NCI-H146 treated with DMSO at 0.1 percent for 48 hours (cell line): Measurements from ENCODE around the gene CAPN13.

ENCODE experiments used
- DNase-seq: peaks from one replicate; lab custom pipeline; 2025; ENCODE audit not compliant: unreplicated experiment; lab: John Stamatoyannopoulos, UW

The CAPN13 gene

DNA sequence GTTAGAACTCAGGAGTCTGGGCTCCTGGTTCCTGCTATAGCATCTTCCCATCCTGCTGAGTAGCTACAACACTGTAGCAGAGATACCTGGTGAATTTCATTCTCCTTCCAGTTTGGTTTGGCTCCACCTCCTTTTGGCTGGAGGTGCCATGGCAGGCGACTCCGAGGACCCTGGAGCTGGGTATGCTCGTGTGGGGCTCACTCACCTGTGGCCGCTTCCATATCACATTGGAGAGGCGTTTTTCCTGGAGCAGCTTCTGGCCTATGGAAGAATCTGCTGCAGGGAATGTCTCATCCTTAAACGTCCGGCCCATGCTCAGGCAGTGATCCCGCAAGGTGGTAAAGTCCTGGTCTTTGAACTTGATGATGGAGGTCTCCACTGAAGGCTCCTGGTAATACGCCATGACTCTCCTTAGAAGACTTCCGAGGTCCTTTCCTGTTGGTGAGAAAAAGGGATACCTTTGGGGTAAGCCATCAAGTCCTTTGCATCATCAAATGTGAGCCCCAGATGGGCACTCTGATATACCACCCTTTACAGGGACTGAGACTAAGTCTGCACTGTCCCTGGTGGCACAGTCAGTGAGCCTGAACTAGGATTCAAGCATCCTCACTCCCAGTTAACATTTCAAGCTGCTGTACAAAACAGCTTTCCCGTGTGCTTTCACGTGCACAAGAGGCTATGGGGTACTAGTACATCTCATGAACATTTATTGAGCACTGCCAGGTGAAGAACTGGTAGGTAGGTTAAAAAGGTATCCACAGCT, 20.1 kb downstream of the CAPN13 start:
- no peak for DNase-seq

DNA sequence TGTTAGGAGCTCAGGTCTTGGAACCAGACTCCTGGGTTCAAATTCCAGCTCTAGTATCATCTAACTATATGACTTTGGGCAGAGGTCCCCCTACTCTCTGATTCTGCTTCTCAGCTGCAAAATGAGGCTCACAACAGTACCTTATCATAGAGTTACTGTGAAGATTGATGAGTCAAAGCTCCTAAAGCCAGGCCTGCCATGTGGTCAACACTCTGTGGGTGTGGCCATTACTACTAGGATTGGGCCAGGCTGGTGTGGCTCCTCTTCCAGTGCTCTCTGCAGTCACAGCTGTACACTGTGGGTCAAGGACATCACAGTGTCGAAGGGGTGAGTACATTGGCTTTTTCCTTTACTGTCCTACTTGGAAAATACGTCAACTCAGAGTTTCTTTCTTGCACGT, 22.6 kb downstream of the CAPN13 start:
- DNase-seq: no peak

DNA sequence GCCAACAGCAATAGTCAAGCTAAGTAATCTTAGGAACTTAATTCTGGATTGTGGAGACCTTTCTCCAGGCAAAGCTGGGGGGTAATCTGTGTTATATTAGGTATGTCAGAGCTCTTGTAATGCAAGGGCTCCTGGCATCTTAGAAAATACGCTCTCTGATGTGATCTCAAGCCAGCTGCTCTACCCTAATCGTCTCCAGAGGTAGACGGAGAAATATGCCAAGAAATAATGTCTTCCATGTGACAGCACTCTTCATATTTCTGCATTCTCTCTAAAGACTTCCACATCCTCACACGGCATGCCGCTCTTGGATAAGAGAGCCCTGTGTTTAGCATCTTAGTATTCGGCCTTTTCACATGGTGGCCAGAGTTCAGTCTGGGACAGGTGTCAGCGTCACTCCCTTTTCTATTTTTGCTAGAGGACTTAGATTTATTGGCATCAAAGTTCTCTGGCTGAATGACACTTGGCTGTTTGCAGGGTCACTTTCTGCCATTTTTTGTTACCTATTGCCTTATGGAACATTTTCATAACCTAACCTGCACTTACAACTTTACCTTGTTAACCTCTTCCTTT, 25.2 kb downstream of the CAPN13 start:
- no peak for DNase-seq

DNA sequence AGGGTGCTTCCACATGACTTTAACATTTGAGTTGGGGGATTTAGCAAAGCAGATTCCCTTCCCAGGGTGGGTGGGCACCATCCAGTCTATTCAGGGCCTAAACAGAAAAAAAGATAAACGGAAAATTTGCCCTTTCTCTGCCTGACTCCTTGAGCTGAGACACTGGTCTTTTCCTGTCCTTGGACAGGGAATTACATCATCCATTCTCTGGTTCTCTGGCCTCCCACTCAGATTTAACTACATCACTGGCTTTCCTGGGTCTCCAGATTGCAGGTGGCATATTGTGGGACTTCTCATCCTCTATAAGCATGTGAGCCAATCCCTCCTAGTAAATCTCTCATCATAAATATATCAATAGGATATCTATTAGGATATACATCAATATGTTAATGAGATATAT, 25.8 kb downstream of the CAPN13 start:
- DNase-seq: no peak

DNA sequence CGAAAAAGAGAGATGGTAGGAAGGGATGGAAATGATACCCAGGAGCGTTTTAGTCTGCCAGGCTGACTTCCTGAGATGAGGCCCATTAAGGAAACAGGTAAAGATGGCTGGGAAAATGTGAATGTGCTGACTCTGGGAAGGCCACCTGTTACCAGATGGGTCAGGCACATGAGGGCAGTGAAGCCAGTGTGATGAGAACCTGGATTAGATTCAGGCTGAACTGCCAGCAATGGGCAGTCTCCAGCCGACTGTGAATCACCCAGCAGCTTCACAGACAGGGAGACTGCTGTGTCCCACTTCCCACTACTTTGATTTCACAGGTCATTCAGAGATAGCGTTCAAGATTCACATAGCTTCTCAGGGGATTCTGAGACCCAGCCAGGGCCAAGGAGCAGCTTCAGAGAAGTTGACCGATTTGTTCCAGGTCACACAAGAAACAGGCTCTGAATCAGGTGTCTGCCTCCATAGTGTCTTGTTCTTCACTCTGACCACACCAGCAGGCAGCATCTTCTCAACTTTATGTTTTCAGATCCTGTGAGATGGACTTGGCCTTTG, 26.4 kb downstream of the CAPN13 start:
- DNase-seq: no peak

DNA sequence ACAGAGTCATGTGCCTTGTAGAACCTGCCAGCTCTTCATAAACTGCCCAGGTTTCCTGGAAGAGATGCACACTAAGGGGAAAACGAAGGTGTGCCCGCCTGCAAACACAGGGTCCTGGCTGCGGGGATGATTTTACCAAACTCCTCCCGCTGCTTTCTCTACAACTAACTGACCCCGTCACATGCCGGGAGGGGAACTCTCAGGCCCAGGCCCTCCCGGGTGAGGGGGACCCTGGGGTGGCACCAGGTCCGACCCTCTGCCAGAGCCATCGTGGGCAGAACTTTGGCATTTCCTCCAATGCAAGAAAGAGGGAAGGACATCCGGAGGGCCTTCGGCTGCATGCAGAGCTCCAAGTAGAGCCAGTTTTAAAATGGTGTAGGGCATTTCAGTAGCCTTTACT, 28.6 kb downstream of the CAPN13 start:
- no peak for DNase-seq

DNA sequence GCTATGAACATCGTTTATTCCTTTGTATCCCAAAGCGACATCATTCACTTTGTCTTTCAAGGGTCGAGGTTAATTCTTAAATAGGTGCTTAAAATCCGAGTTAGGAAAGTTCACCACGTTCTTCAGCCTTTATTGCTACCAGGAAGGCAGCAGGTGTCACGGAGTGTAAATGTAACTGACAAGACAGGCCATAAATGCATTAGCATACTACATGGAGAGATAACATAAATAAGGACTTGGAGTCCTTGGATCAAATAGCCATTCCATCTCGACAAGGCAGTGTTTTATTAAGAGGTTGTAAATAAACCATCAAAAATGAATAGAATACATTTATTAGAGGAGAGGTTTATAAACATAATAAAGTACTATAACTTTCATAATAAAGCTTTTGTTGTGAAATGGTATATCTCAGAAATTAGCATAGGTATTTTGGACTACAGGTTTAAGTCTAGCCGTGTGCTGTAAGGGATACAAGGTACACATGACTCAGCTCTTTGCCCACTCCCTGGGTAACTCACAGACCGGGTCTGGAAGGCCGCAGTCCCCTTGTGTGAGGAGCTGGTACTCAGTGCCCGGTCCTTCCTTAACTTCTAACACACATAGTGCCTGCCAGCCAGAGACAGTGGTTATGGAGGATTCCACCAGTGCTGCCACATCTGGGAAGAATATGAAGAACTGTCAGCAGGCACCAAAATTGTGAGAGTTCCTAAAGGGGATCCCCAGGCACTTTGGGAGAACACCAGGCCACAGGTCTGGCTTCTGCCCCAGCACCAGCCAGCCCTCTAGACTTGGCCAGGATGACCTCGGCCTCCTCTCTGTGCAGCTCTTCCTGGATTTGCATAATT, 29.4 kb downstream of the CAPN13 start:
- DNase-seq: no peak

DNA sequence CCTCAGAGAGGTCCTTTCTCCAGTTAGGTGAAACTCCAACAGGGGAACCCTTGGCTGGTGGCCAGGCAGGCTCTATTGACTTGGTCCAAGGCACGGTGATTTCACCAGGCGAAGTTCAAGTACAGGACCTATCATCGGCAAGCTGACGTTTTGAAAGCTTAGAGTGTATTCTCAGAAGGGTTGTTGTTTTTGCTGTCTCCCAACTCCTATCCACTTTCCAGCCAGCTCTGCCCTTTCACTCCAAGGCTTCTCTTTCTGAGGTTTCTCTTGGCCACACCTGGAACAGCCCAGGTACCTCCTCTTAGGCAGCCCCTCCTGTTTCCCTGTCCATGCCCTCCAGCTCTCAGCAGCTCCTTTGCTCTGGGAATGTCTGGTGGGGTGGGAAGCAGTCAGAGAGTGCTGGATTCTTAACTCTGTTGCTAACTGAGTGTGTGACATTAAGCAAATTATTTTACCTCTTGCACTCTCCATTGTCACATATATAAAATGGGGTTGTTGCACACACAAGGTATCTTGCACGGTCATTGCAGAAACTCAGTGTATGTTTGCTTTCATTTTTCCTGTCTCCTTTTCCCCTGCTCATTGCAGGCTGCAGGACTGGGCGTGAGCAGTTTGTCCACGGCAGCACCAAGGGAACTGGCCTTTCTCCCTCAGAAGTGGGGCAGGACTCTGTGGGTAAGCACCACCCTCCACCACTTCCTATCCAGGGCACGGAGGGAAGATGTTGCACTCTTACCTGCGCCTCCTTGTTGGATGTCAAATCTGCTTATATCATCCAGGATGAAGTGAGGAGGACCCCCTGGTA, 30.2 kb downstream of the CAPN13 start:
- DNase-seq: no peak

DNA sequence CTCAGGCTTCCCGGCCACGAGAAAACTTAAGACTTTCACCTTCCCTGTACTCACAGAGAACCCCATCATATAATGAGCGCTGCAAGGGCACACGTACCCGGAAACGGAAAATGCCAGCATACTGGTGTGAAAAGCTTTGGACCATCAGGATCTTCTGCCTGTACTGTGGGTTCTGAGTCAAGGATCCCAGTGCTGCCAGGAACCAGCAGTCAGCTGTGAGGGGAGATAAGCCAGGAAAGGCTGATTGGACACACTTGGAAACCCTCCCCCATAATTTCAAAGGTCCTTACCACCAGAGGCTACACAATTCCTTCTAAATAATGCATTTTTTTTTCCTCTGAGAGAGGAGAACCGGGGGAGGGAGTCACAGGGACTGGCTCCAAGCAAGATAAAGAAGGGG, 31.4 kb downstream of the CAPN13 start:
- DNase-seq: no peak

DNA sequence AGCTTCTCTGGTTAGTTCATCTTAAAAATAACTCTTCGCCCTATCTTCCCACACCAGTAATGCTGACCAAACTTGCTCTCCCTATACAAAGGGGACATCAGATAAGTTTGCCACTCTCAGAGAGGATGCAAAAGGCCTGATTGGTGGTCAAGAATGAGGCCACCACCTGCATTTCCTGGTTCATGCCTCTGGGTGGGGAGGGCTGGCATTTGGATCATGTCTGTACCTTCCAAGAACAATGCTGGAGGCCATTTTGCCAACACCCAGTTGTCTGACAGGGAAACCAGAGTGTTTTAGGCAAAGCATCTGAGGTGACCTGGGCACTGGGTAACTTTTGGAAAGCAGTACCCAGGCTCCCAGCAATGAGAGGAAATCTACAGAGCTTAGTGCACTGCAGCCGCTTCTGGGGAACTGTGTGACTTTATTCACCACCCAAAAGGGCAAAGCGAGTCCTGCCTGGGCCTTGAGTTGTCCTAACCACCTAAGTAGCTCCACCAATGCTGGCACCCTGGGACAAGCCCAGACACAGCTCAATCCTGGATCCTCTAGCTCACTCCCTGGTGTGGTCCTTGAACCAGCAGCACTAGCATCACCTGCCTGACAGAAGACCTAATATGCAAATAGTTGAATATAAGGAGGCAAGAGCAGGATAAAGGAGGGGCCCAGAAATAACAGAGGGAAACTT, 35.1 kb downstream of the CAPN13 start:
- DNase-seq: no peak

DNA sequence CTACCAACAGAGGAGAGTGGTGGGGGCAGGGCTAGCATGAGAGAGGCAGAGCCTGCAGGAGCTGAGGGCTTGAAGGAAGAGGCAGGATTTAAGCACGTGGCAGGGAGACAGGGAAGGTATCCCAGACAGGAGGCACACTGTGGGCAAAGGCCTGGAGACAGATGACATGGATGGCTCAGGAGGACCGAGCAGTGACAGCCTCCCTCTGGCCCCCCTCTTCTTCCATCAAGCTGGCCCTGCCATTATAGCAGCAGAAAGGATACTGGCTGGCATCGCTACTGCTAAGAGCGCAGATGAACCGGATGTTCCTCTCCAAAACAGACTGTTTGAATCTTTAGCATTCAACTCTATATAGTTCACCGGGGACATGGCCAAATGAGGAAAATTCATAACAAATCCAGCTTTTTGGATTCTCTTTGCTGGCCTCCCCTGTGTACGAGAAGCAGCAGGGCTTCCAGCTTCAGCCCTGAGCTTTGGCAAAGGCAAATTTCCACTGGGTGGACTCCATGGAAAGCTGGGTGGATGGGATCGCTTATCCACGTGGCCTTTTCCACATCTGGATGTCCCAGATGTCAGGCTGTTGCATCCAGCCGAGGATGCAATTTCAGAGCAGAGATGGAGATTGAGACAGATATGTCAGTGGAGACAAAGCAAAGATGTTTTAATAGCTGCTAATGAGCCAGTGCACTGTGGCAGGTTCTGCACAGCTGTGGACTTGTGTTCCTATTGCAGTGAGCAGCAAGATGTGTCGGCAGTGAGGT, 36.2 kb downstream of the CAPN13 start:
- no peak for DNase-seq

DNA sequence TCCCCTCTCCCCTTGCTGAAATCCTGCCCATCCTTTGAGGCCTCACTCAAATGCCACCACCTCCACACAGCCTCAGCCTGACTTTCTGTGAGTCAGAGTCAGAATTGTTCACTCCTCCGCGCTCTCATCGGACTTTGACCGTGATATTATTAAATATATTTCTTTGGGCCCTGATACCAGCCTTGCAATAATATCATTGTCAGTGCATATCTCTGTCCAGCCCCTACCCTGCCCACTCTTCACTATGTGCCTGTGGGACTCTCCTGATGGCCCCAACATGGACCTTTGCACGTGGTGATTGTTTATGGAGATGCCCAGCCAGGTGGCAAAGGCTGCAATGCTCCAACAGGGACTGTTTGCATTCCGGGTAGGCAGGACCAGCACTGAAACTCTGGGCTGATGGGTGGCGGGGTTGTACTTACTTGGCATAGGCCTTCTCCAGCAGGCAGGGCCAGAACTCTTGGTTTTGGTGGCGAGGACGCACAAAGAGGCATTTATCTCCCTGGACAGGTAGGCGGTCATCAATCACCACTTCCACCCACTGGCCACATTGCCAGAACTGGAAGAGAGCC, 37.3 kb downstream of the CAPN13 start:
- no peak for DNase-seq

DNA sequence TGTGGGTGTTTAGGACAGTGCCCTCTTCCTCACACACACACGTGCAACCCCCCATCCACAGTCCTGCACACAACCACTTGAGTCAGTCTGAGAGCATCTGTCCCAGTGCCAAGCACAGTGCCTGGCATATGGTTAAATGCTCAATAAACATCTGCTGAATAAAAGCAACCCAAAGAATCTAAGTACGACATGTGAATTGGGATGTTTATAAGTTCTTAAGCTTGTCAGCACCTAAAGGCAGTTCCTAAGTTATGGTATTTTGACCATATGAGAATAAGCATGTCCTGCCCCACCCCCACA, 37.8 kb downstream of the CAPN13 start:
- DNase-seq: no peak

DNA sequence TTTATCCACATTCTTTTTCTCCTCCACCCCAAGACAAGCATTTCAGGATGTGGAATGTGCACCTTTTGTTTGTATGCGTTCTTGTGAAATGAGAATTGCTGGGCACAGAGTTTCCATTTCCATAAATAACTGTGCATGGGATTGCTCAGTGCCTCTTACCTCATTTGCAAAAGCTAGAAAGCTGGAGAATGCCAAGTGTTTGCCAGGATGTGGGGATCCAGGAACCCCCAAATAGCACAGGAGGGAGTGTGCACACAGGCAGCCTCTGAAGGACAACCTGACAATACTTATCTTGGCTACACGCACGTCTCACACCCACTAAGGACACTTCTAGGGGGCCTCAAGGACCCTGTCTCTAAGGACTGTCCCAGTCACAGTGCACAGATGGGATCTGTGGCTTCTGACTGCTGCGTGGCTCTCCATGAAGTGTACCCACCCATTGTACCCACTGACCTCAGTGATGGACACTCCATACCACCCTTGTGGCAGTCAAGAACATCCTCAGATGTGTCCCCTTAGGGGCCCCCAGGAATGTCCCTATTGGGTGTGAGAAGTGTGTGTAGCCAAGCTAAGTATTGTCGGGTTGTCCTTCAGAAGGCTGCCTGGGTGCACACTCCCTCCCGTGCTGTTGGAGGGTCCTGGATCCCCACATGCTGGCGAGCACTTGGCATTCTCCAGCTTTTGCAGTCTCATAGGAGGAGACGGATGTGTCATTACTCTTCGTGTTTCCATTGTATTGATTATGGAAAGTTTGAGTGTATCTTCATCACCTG, 38.4 kb downstream of the CAPN13 start:
- DNase-seq: no peak

DNA sequence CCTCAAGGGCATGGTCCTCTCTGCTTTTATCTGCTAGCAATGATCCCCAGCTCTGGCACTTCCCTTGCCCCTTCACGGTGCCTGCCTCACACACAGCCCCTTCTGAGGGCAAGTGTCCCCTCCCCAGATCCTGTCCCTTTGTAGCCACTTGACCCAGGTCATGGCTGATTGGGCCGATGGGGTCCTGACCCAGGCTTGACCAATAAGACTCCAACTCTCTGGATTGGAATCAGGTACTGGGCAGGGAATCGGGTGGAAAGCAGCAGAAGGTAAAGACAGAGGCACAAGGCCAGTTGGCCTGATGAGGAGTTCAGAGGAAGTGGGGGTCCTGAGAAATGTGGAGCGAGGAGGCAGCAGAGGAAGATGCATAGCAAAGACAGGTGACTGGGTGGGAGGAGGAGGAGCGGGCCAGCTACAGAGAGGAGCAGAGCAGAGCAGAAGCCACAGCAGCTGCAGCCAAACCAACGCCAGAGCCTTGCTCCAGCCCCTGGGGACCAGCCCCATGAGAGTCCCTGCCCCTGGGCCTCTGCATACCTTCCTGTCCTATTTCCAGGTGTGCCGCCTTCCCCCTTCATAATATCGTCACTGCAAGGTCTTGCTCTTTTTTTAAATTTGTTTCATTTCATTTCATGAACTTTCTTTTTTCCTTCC, 39.1 kb downstream of the CAPN13 start:
- no peak for DNase-seq

DNA sequence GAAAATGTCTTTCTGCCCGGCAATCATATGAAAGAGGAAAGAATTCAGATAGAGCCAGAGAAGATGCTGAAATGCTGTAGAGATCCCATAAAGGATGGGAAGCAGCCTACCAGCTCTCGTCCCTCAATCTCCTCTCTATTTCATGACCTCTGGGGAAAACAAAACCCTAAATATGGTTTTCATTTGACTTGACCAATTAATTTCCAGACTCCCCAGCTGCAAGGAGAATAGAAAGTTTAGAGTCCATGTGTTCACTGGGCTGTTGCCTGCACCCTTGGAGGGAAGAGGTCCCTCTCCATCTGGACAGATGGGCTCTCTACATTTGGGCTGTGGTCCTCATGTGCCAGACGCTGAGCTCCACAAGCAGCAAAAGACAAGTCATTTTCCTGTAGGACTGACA, 40.6 kb downstream of the CAPN13 start:
- no peak for DNase-seq

DNA sequence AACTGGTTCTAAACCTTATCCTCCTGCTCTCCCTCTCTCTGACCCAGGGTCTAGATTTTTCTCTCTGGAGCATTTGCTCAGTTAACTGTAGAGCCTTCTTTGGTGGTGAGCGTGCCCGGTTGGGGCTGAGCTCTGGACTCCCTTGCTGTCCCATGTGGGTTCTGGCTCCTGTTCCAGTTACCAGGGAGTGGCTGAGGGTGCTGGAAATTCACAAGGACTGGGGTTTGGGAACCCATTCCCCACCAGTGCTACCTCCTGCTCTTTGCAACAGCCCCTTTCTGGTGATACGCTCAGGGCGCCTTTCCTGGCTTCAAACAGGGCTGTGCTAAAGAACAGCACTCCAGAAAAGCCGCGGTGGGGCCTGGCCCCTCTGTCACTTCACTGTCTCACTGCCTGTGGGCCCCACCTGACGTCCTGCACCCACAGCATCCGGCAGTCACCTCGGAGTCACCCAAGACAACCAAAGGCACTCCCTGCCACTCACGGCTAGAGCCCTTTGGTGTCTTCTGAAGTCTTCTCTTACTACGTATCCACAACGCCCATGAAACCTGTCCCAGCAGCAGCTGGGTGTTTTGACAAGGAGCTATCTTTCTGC, 41.3 kb downstream of the CAPN13 start:
- no peak for DNase-seq

DNA sequence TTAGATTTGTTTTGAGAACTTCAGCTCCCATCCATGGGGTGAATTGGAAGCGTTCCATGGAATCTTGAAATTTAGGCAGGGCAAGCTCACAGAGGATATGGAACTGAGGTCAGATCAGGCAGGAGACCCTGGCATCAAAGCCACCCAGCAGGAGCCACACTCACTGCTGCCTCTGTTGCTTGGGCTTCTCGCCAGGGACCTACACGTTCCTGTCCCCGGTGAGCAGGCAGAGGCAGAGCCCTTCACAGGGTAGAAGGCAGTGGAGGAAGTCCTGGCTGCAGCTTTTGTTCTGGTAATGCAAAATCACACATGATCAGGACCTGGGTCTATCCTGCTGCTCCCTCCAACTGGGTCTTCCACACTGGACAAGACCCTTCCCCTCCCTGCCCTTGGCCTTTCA, 42.1 kb downstream of the CAPN13 start:
- no peak for DNase-seq
